Measurements from ENCODE around the gene RPL41. TPM values are rescaled to one million over a fixed set of nuclear protein-coding genes. Genes with fewer than 3 reads are reported as not detected.

The RPL41 gene
- polyA plus RNA-seq, 1 experiment = 7,461 TPM

GRCh38 chr12:56082382-56082781 lies 34.1 kb upstream of the RPL41 start:
- POLR2A ChIA-PET = interaction anchor here (0.6 kb wide), 1 partner anchor 33 kb away, joined by 3 read pairs; no protein-coding TSS in a partner anchor
- CTCF ChIA-PET = interaction anchor here (0.6 kb wide), 1 partner anchor 26 kb away, joined by 7 read pairs; no protein-coding TSS in a partner anchor

GRCh38 chr12:56082967-56083366 lies 33.5 kb upstream of the RPL41 start:
- H3K27me3 ChIP-seq (ENCODE audit: control insufficient read depth, insufficient read depth, low read length) = peaks cover 39% of the 10 kb centered on the region
- H3K27ac ChIP-seq (ENCODE audit: low read depth, low read length) = no peak overlapping the region
- POLR2A ChIA-PET = interaction anchor here (1.0 kb wide), 1 partner anchor 21 kb away, joined by 3 read pairs; the partner anchor contains the start of gene PA2G4
- no peak for DNase-seq (ENCODE audit: low read depth, low spot score)
- H3K9me3 ChIP-seq (ENCODE audit: control insufficient read depth, insufficient read depth, low read length) = no peaks in the 10 kb centered on the region; the same call in 1 of the 2 replicates
- CTCF ChIA-PET = no interaction called here
- TF ChIP-seq, protein P1, sequence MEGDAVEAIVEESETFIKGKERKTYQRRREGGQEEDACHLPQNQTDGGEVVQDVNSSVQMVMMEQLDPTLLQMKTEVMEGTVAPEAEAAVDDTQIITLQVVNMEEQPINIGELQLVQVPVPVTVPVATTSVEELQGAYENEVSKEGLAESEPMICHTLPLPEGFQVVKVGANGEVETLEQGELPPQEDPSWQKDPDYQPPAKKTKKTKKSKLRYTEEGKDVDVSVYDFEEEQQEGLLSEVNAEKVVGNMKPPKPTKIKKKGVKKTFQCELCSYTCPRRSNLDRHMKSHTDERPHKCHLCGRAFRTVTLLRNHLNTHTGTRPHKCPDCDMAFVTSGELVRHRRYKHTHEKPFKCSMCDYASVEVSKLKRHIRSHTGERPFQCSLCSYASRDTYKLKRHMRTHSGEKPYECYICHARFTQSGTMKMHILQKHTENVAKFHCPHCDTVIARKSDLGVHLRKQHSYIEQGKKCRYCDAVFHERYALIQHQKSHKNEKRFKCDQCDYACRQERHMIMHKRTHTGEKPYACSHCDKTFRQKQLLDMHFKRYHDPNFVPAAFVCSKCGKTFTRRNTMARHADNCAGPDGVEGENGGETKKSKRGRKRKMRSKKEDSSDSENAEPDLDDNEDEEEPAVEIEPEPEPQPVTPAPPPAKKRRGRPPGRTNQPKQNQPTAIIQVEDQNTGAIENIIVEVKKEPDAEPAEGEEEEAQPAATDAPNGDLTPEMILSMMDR (IDR thresholded peaks at IDR 0.05; ENCODE audit: low read depth, low read length) = no peak
- H3K4me3 ChIP-seq (ENCODE audit: low read depth, low read length) = no peak overlapping the region

More at GRCh38 chr12:56082382-56082781, 34.1 kb upstream of the RPL41 start:
- TF ChIP-seq, protein P1 (IDR thresholded peaks at IDR 0.05; ENCODE audit: low read depth, low read length) = no peak
- Histone ChIP-seq H3K4me3 (ENCODE audit: low read depth, low read length) (no peak overlapping the region), H3K27me3 (ENCODE audit: control insufficient read depth, insufficient read depth, low read length) (peaks cover 39% of the 10 kb centered on the region), H3K27ac (ENCODE audit: low read depth, low read length) (no peak overlapping the region), H3K9me3 (ENCODE audit: control insufficient read depth, insufficient read depth, low read length) (no peaks in the 10 kb centered on the region; the same call in 1 of the 2 replicates)
- no peak for DNase-seq (ENCODE audit: low read depth, low spot score)

DNA sequence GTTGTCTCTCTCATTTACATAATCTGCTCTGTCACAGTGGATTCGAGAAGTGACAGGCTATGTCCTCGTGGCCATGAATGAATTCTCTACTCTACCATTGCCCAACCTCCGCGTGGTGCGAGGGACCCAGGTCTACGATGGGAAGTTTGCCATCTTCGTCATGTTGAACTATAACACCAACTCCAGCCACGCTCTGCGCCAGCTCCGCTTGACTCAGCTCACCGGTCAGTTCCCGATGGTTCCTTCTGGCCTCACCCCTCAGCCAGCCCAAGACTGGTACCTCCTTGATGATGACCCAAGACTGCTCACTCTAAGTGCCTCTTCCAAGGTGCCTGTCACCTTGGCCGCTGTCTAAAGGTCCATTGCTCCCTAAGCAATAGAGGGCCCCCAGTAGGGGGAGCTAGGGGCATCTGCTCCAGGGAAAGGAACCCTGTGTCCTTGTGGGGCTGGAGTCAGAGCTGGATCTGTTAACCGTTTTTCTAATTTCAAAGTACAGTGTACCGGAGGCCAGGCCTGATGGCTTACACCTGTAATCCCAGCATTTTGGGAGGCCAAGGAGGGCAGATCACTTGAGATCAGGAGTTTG lies 31.4 kb upstream of the RPL41 start:
- POLR2A ChIA-PET = interaction anchor here (0.9 kb wide), 1 partner anchor 19 kb away, joined by 13 read pairs; the partner anchor contains the start of gene PA2G4
- TF ChIP-seq, protein P1 (IDR thresholded peaks at IDR 0.05; ENCODE audit: low read depth, low read length) = peak; percentile 37

GRCh38 chr12:56086096-56086495 lies 30.3 kb upstream of the RPL41 start:
- ChIA-PET POLR2A (interaction anchor here (0.9 kb wide), 1 partner anchor 18 kb away, joined by 13 read pairs; the partner anchor contains the start of gene PA2G4), CTCF (interaction anchor here (0.7 kb wide), 3 partner anchors 8 to 35 kb away, joined by 3 read pairs; no protein-coding TSS in a partner anchor)
- Histone ChIP-seq H3K27me3 (ENCODE audit: control insufficient read depth, insufficient read depth, low read length) (peaks cover 30% of the 10 kb centered on the region), H3K9me3 (ENCODE audit: control insufficient read depth, insufficient read depth, low read length) (no peaks in the 10 kb centered on the region), H3K4me3 (ENCODE audit: low read depth, low read length) (no peak overlapping the region), H3K27ac (ENCODE audit: low read depth, low read length) (no peak overlapping the region)
- DNase-seq (ENCODE audit: low read depth, low spot score) = no peak
- TF ChIP-seq, protein P1 (IDR thresholded peaks at IDR 0.05; ENCODE audit: low read depth, low read length) = no peak

More for the DNA sequence above, 31.4 kb upstream of the RPL41 start:
- peaks cover 39% of the 10 kb centered on the region for H3K27me3 ChIP-seq (ENCODE audit: control insufficient read depth, insufficient read depth, low read length)
- no peak for DNase-seq (ENCODE audit: low read depth, low spot score)
- H3K4me3 ChIP-seq (ENCODE audit: low read depth, low read length) = no peak overlapping the region
- CTCF ChIA-PET = no interaction called here
- no peak overlapping the region for H3K27ac ChIP-seq (ENCODE audit: low read depth, low read length)
- no peaks in the 10 kb centered on the region; the same call in 1 of the 2 replicates for H3K9me3 ChIP-seq (ENCODE audit: control insufficient read depth, insufficient read depth, low read length)

DNA sequence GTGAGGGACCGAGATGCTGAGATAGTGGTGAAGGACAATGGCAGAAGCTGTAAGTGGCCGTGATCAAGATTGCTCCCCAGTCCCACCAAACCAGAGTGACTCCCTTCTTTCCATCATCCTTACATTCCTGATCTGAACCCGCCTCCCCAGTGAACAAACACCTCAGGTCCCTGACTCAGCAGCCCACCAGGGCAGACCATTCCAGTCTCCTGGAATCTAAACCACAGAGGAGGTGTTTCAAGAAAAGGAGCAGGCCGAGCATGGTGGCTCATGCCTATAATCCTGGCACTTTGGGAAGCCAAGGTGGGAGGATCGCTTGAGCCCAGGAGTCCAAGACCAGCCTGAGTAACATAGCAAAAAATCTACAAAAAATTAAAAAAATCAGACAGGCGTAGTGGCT lies 29.8 kb upstream of the RPL41 start:
- TF ChIP-seq, protein P1 (IDR thresholded peaks at IDR 0.05; ENCODE audit: low read depth, low read length) = no peak
- ChIA-PET CTCF (interaction anchor here (0.7 kb wide), 2 partner anchors 9 to 35 kb away, joined by 3 read pairs; no protein-coding TSS in a partner anchor), POLR2A (no interaction called here)
- H3K9me3 ChIP-seq (ENCODE audit: control insufficient read depth, insufficient read depth, low read length) = no peaks in the 10 kb centered on the region
- H3K27ac ChIP-seq (ENCODE audit: low read depth, low read length) = no peak overlapping the region
- H3K4me3 ChIP-seq (ENCODE audit: low read depth, low read length) = no peak overlapping the region
- H3K27me3 ChIP-seq (ENCODE audit: control insufficient read depth, insufficient read depth, low read length) = peaks cover 25% of the 10 kb centered on the region
- no peak for DNase-seq (ENCODE audit: low read depth, low spot score)

Measured in AG04450 (cell line).